ENCODE measurements around the gene TTC28.
"Not testable (repeated sequence)": the region's sequence is repeated elsewhere in the genome, so short reads cannot be mapped to it uniquely, and the experiment has no call there.

TTC28 gene

GRCh38 chr22:28172892-28173670 lies 506.6 kb downstream of the TTC28 start:
- no peak overlapping the region for H3K27ac ChIP-seq (ENCODE audit: low read depth, low read length)
- H3K4me2 ChIP-seq (ENCODE audit: low read depth, low read length, poor library complexity, severe bottlenecking): no peak overlapping the region
- TF ChIP-seq EZH2phosphoT487 (conservative IDR thresholded peaks at IDR 0.05; ENCODE audit: low read length): no peak
- no peak for TF ChIP-seq CTCF (IDR thresholded peaks at IDR 0.05; ENCODE audit: insufficient read depth, low read length, poor library complexity, severe bottlenecking)

GRCh38 chr22:28171712-28172111 lies 507.9 kb downstream of the TTC28 start:
- Histone ChIP-seq H2AFZ (ENCODE audit: low read depth, low read length, severe bottlenecking) (no peak overlapping the region), H3K79me2 (ENCODE audit: insufficient read depth, low read length) (no peaks in the 10 kb centered on the region), H3K4me2 (ENCODE audit: low read depth, low read length, poor library complexity, severe bottlenecking) (no peak overlapping the region), H3K36me3 (ENCODE audit: low read length) (no peaks in the 10 kb centered on the region), H3K27ac (ENCODE audit: low read depth, low read length) (no peak overlapping the region), H3K9ac (ENCODE audit: low read length) (no peak overlapping the region), H3F3A (ENCODE audit: insufficient read depth) (no peaks in the 10 kb centered on the region), H3K27me3 (ENCODE audit: low read length) (no peaks in the 10 kb centered on the region), H3K9me3 (ENCODE audit: insufficient read depth, low read length) (no peaks in the 10 kb centered on the region), H4K20me1 (ENCODE audit: low read depth, low read length) (no peaks in the 10 kb centered on the region), H3K9me2 (replicated peaks; ENCODE audit: insufficient read depth, low read length) (no peaks in the 10 kb centered on the region), H3K4me3 (ENCODE audit: insufficient read depth, low read length, poor library complexity, severe bottlenecking) (no peak overlapping the region)
- TF ChIP-seq CTCF (IDR thresholded peaks at IDR 0.05; ENCODE audit: insufficient read depth, low read length, poor library complexity, severe bottlenecking) (no peak), EZH2phosphoT487 (conservative IDR thresholded peaks at IDR 0.05; ENCODE audit: low read length) (no peak)

More at GRCh38 chr22:28172892-28173670, 506.6 kb downstream of the TTC28 start:
- Histone ChIP-seq H3K9me3 (ENCODE audit: insufficient read depth, low read length) (no peaks in the 10 kb centered on the region), H3F3A (ENCODE audit: insufficient read depth) (no peaks in the 10 kb centered on the region), H3K36me3 (ENCODE audit: low read length) (no peaks in the 10 kb centered on the region), H4K20me1 (ENCODE audit: low read depth, low read length) (no peaks in the 10 kb centered on the region), H3K79me2 (ENCODE audit: insufficient read depth, low read length) (no peaks in the 10 kb centered on the region), H3K4me3 (ENCODE audit: insufficient read depth, low read length, poor library complexity, severe bottlenecking) (no peak overlapping the region), H3K9me2 (replicated peaks; ENCODE audit: insufficient read depth, low read length) (no peaks in the 10 kb centered on the region), H2AFZ (ENCODE audit: low read depth, low read length, severe bottlenecking) (no peak overlapping the region), H3K27me3 (ENCODE audit: low read length) (no peaks in the 10 kb centered on the region), H3K9ac (ENCODE audit: low read length) (no peak overlapping the region)

GRCh38 chr22:28171115-28171514 lies 508.5 kb downstream of the TTC28 start:
- Histone ChIP-seq H3K36me3 (ENCODE audit: low read length) (no peaks in the 10 kb centered on the region), H2AFZ (ENCODE audit: low read depth, low read length, severe bottlenecking) (no peak overlapping the region), H3K4me2 (ENCODE audit: low read depth, low read length, poor library complexity, severe bottlenecking) (no peak overlapping the region), H3K79me2 (ENCODE audit: insufficient read depth, low read length) (no peaks in the 10 kb centered on the region), H3F3A (ENCODE audit: insufficient read depth) (no peaks in the 10 kb centered on the region), H3K27ac (ENCODE audit: low read depth, low read length) (no peak overlapping the region), H3K27me3 (ENCODE audit: low read length) (no peaks in the 10 kb centered on the region), H3K4me3 (ENCODE audit: insufficient read depth, low read length, poor library complexity, severe bottlenecking) (no peak overlapping the region), H3K9me3 (ENCODE audit: insufficient read depth, low read length) (no peaks in the 10 kb centered on the region), H3K9ac (ENCODE audit: low read length) (no peak overlapping the region), H3K9me2 (replicated peaks; ENCODE audit: insufficient read depth, low read length) (no peaks in the 10 kb centered on the region), H4K20me1 (ENCODE audit: low read depth, low read length) (no peaks in the 10 kb centered on the region)
- no peak for TF ChIP-seq EZH2phosphoT487 (conservative IDR thresholded peaks at IDR 0.05; ENCODE audit: low read length)

GRCh38 chr22:28169314-28169713 lies 510.3 kb downstream of the TTC28 start:
- not testable (repeated sequence) for H3K9ac ChIP-seq (ENCODE audit: low read length); H3K27ac ChIP-seq (ENCODE audit: low read depth, low read length); H3K36me3 ChIP-seq (ENCODE audit: low read length)

More at GRCh38 chr22:28169314-28169713, 510.3 kb downstream of the TTC28 start:
- not testable (repeated sequence) for H3F3A ChIP-seq (ENCODE audit: insufficient read depth); H3K4me3 ChIP-seq (ENCODE audit: insufficient read depth, low read length, poor library complexity, severe bottlenecking); H4K20me1 ChIP-seq (ENCODE audit: low read depth, low read length); H3K4me2 ChIP-seq (ENCODE audit: low read depth, low read length, poor library complexity, severe bottlenecking); H3K27me3 ChIP-seq (ENCODE audit: low read length); H3K79me2 ChIP-seq (ENCODE audit: insufficient read depth, low read length); H3K9me3 ChIP-seq (ENCODE audit: insufficient read depth, low read length); H2AFZ ChIP-seq (ENCODE audit: low read depth, low read length, severe bottlenecking); H3K9me2 ChIP-seq (replicated peaks; ENCODE audit: insufficient read depth, low read length)

All from SU-DHL-6 (cell line).